HCT116 (cell line): Measurements from ENCODE around the gene CDCP2. TPM values are rescaled to one million over a fixed set of nuclear protein-coding genes. Genes with fewer than 3 reads are reported as not detected.

ENCODE experiments used
- ATAC-seq: fragments of 200-7000 bp; cut with Tn5 transposase; 2 replicates; pipeline ENCODE4 v1.9.1; 2020; ENCODE audit warnings: mild to moderate bottlenecking, moderate library complexity
- BruUV-seq: library from RNA; stranded (reverse); fragments of 400-500 nt; replicated peaks from 2 replicates; lab custom pipeline; 2021; lab: Mats Ljungman, UMichigan
- CTCF ChIA-PET: fragments of 300-600 bp; sonication (Branson Sonifier 250); formaldehyde crosslinking; loops from one replicate; lab custom pipeline; 2021; ENCODE audit warnings: antibody characterized with exemption; lab: Charles Lee
- POLR2A ChIA-PET: fragments of 300-600, 350-600 bp; sonication (Branson Sonifier 250); formaldehyde crosslinking; loops from one replicate; lab custom pipeline; 2021; ENCODE audit warnings: antibody characterized with exemption; lab: Charles Lee
- RAD21 ChIA-PET, 2 experiments: fragments of 300-600 bp; sonication (Branson Sonifier 250); formaldehyde crosslinking; loops; one replicate each; lab custom pipeline; 2023; ENCODE audit warnings: low total read pairs in 2 of 2; ENCODE audit not compliant: uncharacterized antibody in 2 of 2, unreplicated experiment in 2 of 2, low non-redundant PET in 1 of 2; lab: Charles Lee
- DNase-seq: peaks from one replicate; pipeline ENCODE4 v3.0.0-alpha.2; 2010; ENCODE audit warnings: low read depth, low spot score
- H2AFZ ChIP-seq: fragments of 200-600 bp; shearing (Covaris generic), sonication (generic); 2 replicates; pipeline ENCODE4 v1.6.1; 2017; ENCODE audit warnings: low read depth, mixed run types, mixed read lengths, antibody characterized with exemption, low read length; ENCODE audit not compliant: poor library complexity, severe bottlenecking
- H3K27ac ChIP-seq: 2 replicates; pipeline ENCODE4 v1.5.1; 2012; ENCODE audit warnings: low read depth, low read length
- H3K27me3 ChIP-seq: fragments of 200-600 bp; sonication (generic); 2 replicates; pipeline ENCODE4 v1.6.1; 2016; ENCODE audit warnings: mixed run types, low read length, mixed read lengths; ENCODE audit not compliant: insufficient read depth
- H3K36me3 ChIP-seq, 2 experiments: fragments of 200-500 bp in 1 of 2; fragments of 200-600 bp in 1 of 2; sonication (Bioruptor generic) in 1 of 2; sonication (generic) in 1 of 2; 2 replicates each; pipeline versions ENCODE4 v1.5.1 to v1.6.1; 2014 to 2016; ENCODE audit warnings: low read length in 2 of 2, inconsistent platforms in 1 of 2, mixed read lengths in 1 of 2, mixed run types in 1 of 2; ENCODE audit not compliant: insufficient read depth in 2 of 2, control insufficient read depth in 1 of 2
- H3K4me1 ChIP-seq, 2 experiments: fragments of 200-600 bp in 1 of 2; sonication (generic) in 1 of 2; 2 replicates each; pipeline versions ENCODE4 v1.5.1 to v1.6.1; 2012 to 2017; ENCODE audit warnings: low read length in 2 of 2, inconsistent platforms in 1 of 2, mild to moderate bottlenecking in 1 of 2, mixed read lengths in 1 of 2, mixed run types in 1 of 2, moderate library complexity in 1 of 2; ENCODE audit not compliant: insufficient read depth in 2 of 2, control insufficient read depth in 1 of 2
- H3K4me2 ChIP-seq: fragments of 200-600 bp; sonication (generic); 2 replicates; pipeline ENCODE4 v1.6.1; 2017; ENCODE audit warnings: mixed run types, low read length, mixed read lengths
- H3K4me3 ChIP-seq, 2 experiments: fragments of 200-600 bp in 1 of 2; sonication (generic) in 1 of 2; replicated peaks in 1 of 2; 2 replicates each; pipeline ENCODE4 v1.5.1; 2011 to 2016; ENCODE audit warnings: low read length in 2 of 2, control low read depth in 1 of 2, low read depth in 1 of 2, mild to moderate bottlenecking in 1 of 2, mixed read lengths in 1 of 2, mixed run types in 1 of 2
- H3K79me2 ChIP-seq: fragments of 200-600 bp; sonication (generic); 2 replicates; pipeline ENCODE4 v1.6.1; 2017; ENCODE audit warnings: mild to moderate bottlenecking, mixed run types, low read length, moderate library complexity, mixed read lengths; ENCODE audit not compliant: insufficient read depth
- H3K9ac ChIP-seq: fragments of 200-600 bp; sonication (generic); 2 replicates; pipeline ENCODE4 v1.6.1; 2016; ENCODE audit warnings: low read length, mixed read lengths
- H3K9me2 ChIP-seq: fragments of 200-600 bp; sonication (generic), shearing (Covaris generic); 2 replicates; pipeline ENCODE4 v1.6.1; 2017; ENCODE audit warnings: mixed run types, mild to moderate bottlenecking, moderate library complexity; ENCODE audit not compliant: insufficient read depth
- H3K9me3 ChIP-seq, 2 experiments: fragments of 200-500 bp in 1 of 2; fragments of 200-600 bp in 1 of 2; sonication (Bioruptor generic) in 1 of 2; sonication (generic) in 1 of 2; 2 replicates each; pipeline ENCODE4 v1.6.1; 2014 to 2017; ENCODE audit warnings: low read length in 2 of 2, mixed read lengths in 2 of 2, inconsistent platforms in 1 of 2, low read depth in 1 of 2, mild to moderate bottlenecking in 1 of 2, mixed run types in 1 of 2, moderate library complexity in 1 of 2; ENCODE audit not compliant: control insufficient read depth in 1 of 2, insufficient read depth in 1 of 2
- H4K20me1 ChIP-seq: fragments of 200-600 bp; sonication (generic), shearing (Covaris generic); 2 replicates; pipeline ENCODE4 v1.6.1; 2017; ENCODE audit warnings: mixed run types, mild to moderate bottlenecking, moderate library complexity; ENCODE audit not compliant: insufficient read depth
- CBX3 ChIP-seq: IDR thresholded peaks from 2 replicates; pipeline ENCODE4 v1.6.1; 2012; ENCODE audit warnings: low read depth
- CTCF ChIP-seq, 3 experiments: fragments of 200-600 bp in 1 of 3; sonication (generic) in 1 of 3; IDR thresholded peaks in 2 of 3; conservative IDR thresholded peaks in 1 of 3; 2 replicates each; pipeline ENCODE4 v1.5.1; 2012 to 2017; ENCODE audit warnings: low read depth in 2 of 3, low read length in 2 of 3, antibody characterized with exemption in 1 of 3, borderline replicate concordance in 1 of 3, control low read depth in 1 of 3, mild to moderate bottlenecking in 1 of 3, mixed read lengths in 1 of 3, mixed run types in 1 of 3, moderate library complexity in 1 of 3; ENCODE audit not compliant: insufficient read depth in 1 of 3
- EGR1 ChIP-seq: IDR thresholded peaks from 2 replicates; pipeline ENCODE4 v1.6.1; 2012; ENCODE audit warnings: low read depth
- ELF1 ChIP-seq: IDR thresholded peaks from 2 replicates; pipeline ENCODE4 v1.6.1; 2012; ENCODE audit warnings: low read depth, borderline replicate concordance
- EZH2phosphoT487 ChIP-seq: fragments of 200-600 bp; IDR thresholded peaks from 2 replicates; pipeline ENCODE4 v1.6.1; 2018; ENCODE audit warnings: antibody characterized with exemption, borderline replicate concordance
- FOSL1 ChIP-seq: IDR thresholded peaks from 2 replicates; pipeline ENCODE4 v1.6.1; 2012; ENCODE audit warnings: low read depth
- JUND ChIP-seq: IDR thresholded peaks from 2 replicates; pipeline ENCODE4 v1.6.1; 2012
- MAX ChIP-seq: IDR thresholded peaks from 2 replicates; pipeline ENCODE4 v1.6.1; 2012
- POLR2A ChIP-seq: IDR thresholded peaks from 2 replicates; pipeline ENCODE4 v1.7.0; 2011; ENCODE audit warnings: borderline replicate concordance; ENCODE audit not compliant: insufficient read depth, insufficient read length; ENCODE audit errors: extremely low read depth
- RAD21 ChIP-seq: IDR thresholded peaks from 2 replicates; pipeline ENCODE4 v1.6.1; 2012; ENCODE audit warnings: low read depth, mild to moderate bottlenecking
- REST ChIP-seq: IDR thresholded peaks from 2 replicates; pipeline ENCODE4 v1.6.1; 2012; ENCODE audit warnings: low read depth
- SIN3A ChIP-seq: IDR thresholded peaks from 2 replicates; pipeline ENCODE4 v1.6.1; 2012; ENCODE audit warnings: low read depth
- SP1 ChIP-seq: IDR thresholded peaks from 2 replicates; pipeline ENCODE4 v1.6.1; 2012; ENCODE audit warnings: low read depth
- TCF7L2 ChIP-seq: IDR thresholded peaks from 2 replicates; pipeline ENCODE4 v1.7.0; 2011; ENCODE audit warnings: borderline replicate concordance, inconsistent platforms; ENCODE audit not compliant: insufficient read depth, insufficient read length; ENCODE audit errors: extremely low read depth
- ZFX ChIP-seq: fragments of 450-650 bp; IDR thresholded peaks from 2 replicates; pipeline ENCODE4 v1.6.1; 2017
- ZNF274 ChIP-seq: fragments of 200-500 bp; sonication (Bioruptor generic); IDR thresholded peaks from 2 replicates; pipeline ENCODE4 v1.6.1; 2014; ENCODE audit warnings: mild to moderate bottlenecking, low read depth, low read length, inconsistent platforms
- intact Hi-C: fragments of 100-400 bp; cut with micrococcal nuclease; formaldehyde crosslinking; loops from 2 replicates; pipeline ENCODE4 v1.10.0; 2022
- total RNA-seq: library from RNA; stranded (reverse); gene quantifications from one replicate; pipeline ENCODE4 v1.2.1, GENCODE V29; 2021; ENCODE audit not compliant: unreplicated experiment

The CDCP2 gene
- total RNA-seq, 1 experiment from 2014 or later: 0.22 TPM

GRCh38 chr1:54177726-54178125 lies 24.9 kb upstream of the CDCP2 start:
- ATAC-seq (no peak), DNase-seq (no peak)
- Histone ChIP-seq H3K4me2 (no peak overlapping the region), H3K9ac (no peak overlapping the region), H3K4me3 (no peak overlapping the region), H2AFZ (no peak overlapping the region), H3K9me2 (no peaks in the 10 kb centered on the region), H3K27me3 (no peaks in the 10 kb centered on the region), H3K9me3 (no peaks in the 10 kb centered on the region), H3K79me2 (no peaks in the 10 kb centered on the region), H3K27ac (no peak overlapping the region), H3K4me1 (no peaks in the 10 kb centered on the region), H4K20me1 (no peaks in the 10 kb centered on the region), H3K36me3 (no peaks in the 10 kb centered on the region; a peak in 1 of 4 replicates)
- POLR2A ChIA-PET: no interaction called here
- RAD21 ChIA-PET: no interaction called here
- CTCF ChIA-PET: no interaction called here
- intact Hi-C loops: no loop called here
- BruUV-seq: no TSS peak
- TF ChIP-seq FOSL1: no peak
- TF ChIP-seq SIN3A: no peak
- TF ChIP-seq EGR1: no peak
- TF ChIP-seq CBX3: no peak
- TF ChIP-seq SP1: no peak
- TF ChIP-seq JUND: no peak
- no peak for TF ChIP-seq EZH2phosphoT487

GRCh38 chr1:54176621-54177327 lies 24.0 kb upstream of the CDCP2 start:
- H4K20me1 ChIP-seq: no peaks in the 10 kb centered on the region
- no peaks in the 10 kb centered on the region for H3K4me1 ChIP-seq
- H3K9ac ChIP-seq: no peak overlapping the region
- H3K79me2 ChIP-seq: no peaks in the 10 kb centered on the region
- H3K27me3 ChIP-seq: no peaks in the 10 kb centered on the region
- ATAC-seq (no peak), DNase-seq (no peak)
- no TSS peak for BruUV-seq
- H3K36me3 ChIP-seq: no peaks in the 10 kb centered on the region; a peak in 1 of 4 replicates
- CTCF ChIA-PET: no interaction called here
- H3K27ac ChIP-seq: no peak overlapping the region
- H3K4me3 ChIP-seq: no peak overlapping the region
- intact Hi-C loops: no loop called here
- H3K9me2 ChIP-seq: no peaks in the 10 kb centered on the region
- RAD21 ChIA-PET: no interaction called here
- H2AFZ ChIP-seq: no peak overlapping the region
- POLR2A ChIA-PET: no interaction called here
- H3K9me3 ChIP-seq: no peaks in the 10 kb centered on the region
- no peak overlapping the region for H3K4me2 ChIP-seq
- TF ChIP-seq RAD21: no peak
- no peak for TF ChIP-seq FOSL1
- TF ChIP-seq CBX3: no peak
- no peak for TF ChIP-seq SIN3A
- TF ChIP-seq ZNF274: no peak
- no peak for TF ChIP-seq ELF1
- TF ChIP-seq ZFX: no peak
- no peak for TF ChIP-seq CTCF (IDR thresholded peaks at IDR 0.05 in 2 of 3, conservative IDR thresholded peaks at IDR 0.05 in 1 of 3; ENCODE audit: borderline replicate concordance in 1 of 3, insufficient read depth in 1 of 3, low read depth in 2 of 3, low read length in 2 of 3)
- no peak for TF ChIP-seq EGR1
- TF ChIP-seq REST: no peak
- TF ChIP-seq MAX: no peak
- no peak for TF ChIP-seq TCF7L2
- TF ChIP-seq POLR2A: no peak
